ENCODE measurements around the gene RAI1. TPM values are rescaled to one million over a fixed set of nuclear protein-coding genes. Genes with fewer than 3 reads are reported as not detected.

Gene RAI1
- total RNA-seq, 1 experiment from 2014 or later: 7.6 TPM

- in situ Hi-C loops (cut with HindIII; ENCODE audit: low pct_unique_long_range_greater_than_20kb, low sequenced_read_pairs): no loop called here
- DNase-seq (ENCODE audit: low read depth): no peak
Measured at GRCh38 chr17:17692353-17693252, 11.3 kb downstream of the RAI1 start.

- in situ Hi-C loops (cut with HindIII; ENCODE audit: low pct_unique_long_range_greater_than_20kb, low sequenced_read_pairs): no loop called here
- DNase-seq (ENCODE audit: low read depth): peak; percentile 37
Measured at GRCh38 chr17:17693253-17694168, 12.3 kb downstream of the RAI1 start.

- in situ Hi-C loops (cut with HindIII; ENCODE audit: low pct_unique_long_range_greater_than_20kb, low sequenced_read_pairs): no loop called here
- peak; percentile 73 for DNase-seq (ENCODE audit: low read depth)
Measured at GRCh38 chr17:17694169-17695081, 13.2 kb downstream of the RAI1 start.

GRCh38 chr17:17696085-17696484, 14.8 kb downstream of the RAI1 start:
- in situ Hi-C loops (cut with HindIII; ENCODE audit: low pct_unique_long_range_greater_than_20kb, low sequenced_read_pairs): no loop called here
- no peak for DNase-seq (ENCODE audit: low read depth)

GRCh38 chr17:17696882-17697633, 15.8 kb downstream of the RAI1 start:
- no peak for DNase-seq (ENCODE audit: low read depth)
- in situ Hi-C loops (cut with HindIII; ENCODE audit: low pct_unique_long_range_greater_than_20kb, low sequenced_read_pairs): no loop called here

- no peak for DNase-seq (ENCODE audit: low read depth)
- in situ Hi-C loops (cut with HindIII; ENCODE audit: low pct_unique_long_range_greater_than_20kb, low sequenced_read_pairs): no loop called here
Measured at GRCh38 chr17:17698371-17698770, 17.1 kb downstream of the RAI1 start.

GRCh38 chr17:17698869-17699351, 17.7 kb downstream of the RAI1 start:
- in situ Hi-C loops (cut with HindIII; ENCODE audit: low pct_unique_long_range_greater_than_20kb, low sequenced_read_pairs): no loop called here
- DNase-seq (ENCODE audit: low read depth): peak; percentile 68

- in situ Hi-C loops (cut with HindIII; ENCODE audit: low pct_unique_long_range_greater_than_20kb, low sequenced_read_pairs): no loop called here
- no peak for DNase-seq (ENCODE audit: low read depth)
Measured at GRCh38 chr17:17699491-17699890, 18.2 kb downstream of the RAI1 start.

GRCh38 chr17:17700251-17700969, 19.2 kb downstream of the RAI1 start:
- DNase-seq (ENCODE audit: low read depth): no peak
- in situ Hi-C loops (cut with HindIII; ENCODE audit: low pct_unique_long_range_greater_than_20kb, low sequenced_read_pairs): no loop called here

- in situ Hi-C loops (cut with HindIII; ENCODE audit: low pct_unique_long_range_greater_than_20kb, low sequenced_read_pairs): no loop called here
- no peak for DNase-seq (ENCODE audit: low read depth)
Measured at GRCh38 chr17:17701112-17701511, 19.9 kb downstream of the RAI1 start.

GRCh38 chr17:17701658-17702057, 20.4 kb downstream of the RAI1 start:
- no peak for DNase-seq (ENCODE audit: low read depth)
- in situ Hi-C loops (cut with HindIII; ENCODE audit: low pct_unique_long_range_greater_than_20kb, low sequenced_read_pairs): no loop called here

- no peak for DNase-seq (ENCODE audit: low read depth)
- in situ Hi-C loops (cut with HindIII; ENCODE audit: low pct_unique_long_range_greater_than_20kb, low sequenced_read_pairs): no loop called here
Measured at GRCh38 chr17:17702449-17703139, 21.3 kb downstream of the RAI1 start.

- in situ Hi-C loops (cut with HindIII; ENCODE audit: low pct_unique_long_range_greater_than_20kb, low sequenced_read_pairs): no loop called here
- DNase-seq (ENCODE audit: low read depth): no peak
Measured at GRCh38 chr17:17703140-17703919, 22.1 kb downstream of the RAI1 start.

- in situ Hi-C loops (cut with HindIII; ENCODE audit: low pct_unique_long_range_greater_than_20kb, low sequenced_read_pairs): no loop called here
Measured at GRCh38 chr17:17704931-17705330, 23.7 kb downstream of the RAI1 start.

GRCh38 chr17:17706140-17707060, 25.1 kb downstream of the RAI1 start:
- no peak for DNase-seq (ENCODE audit: low read depth)
- in situ Hi-C loops (cut with HindIII; ENCODE audit: low pct_unique_long_range_greater_than_20kb, low sequenced_read_pairs): no loop called here

More at GRCh38 chr17:17704931-17705330, 23.7 kb downstream of the RAI1 start:
- DNase-seq (ENCODE audit: low read depth): no peak
